IMR-90 (cell line): Measurements from ENCODE around the gene TMEM127. TPM values are rescaled to one million over a fixed set of nuclear protein-coding genes. Genes with fewer than 3 reads are reported as not detected.

Source experiments
- ATAC-seq: fragments of 200-7000 bp; cut with Tn5 transposase; 2 replicates; pipeline ENCODE4 v1.9.1; 2020; ENCODE audit warnings: low read depth, mild to moderate bottlenecking, moderate library complexity
- BruUV-seq: library from RNA; stranded (reverse); fragments of 400-500 nt; replicated peaks from 2 replicates; lab custom pipeline; 2021; lab: Mats Ljungman, UMichigan
- CTCF ChIA-PET: fragments of 300-600 bp; formaldehyde crosslinking; extraction: SDS; loops from one replicate; lab custom pipeline; 2021; ENCODE audit warnings: antibody characterized with exemption; lab: Yijun Ruan, JAX
- POLR2A ChIA-PET: fragments of 300-600 bp; sonication (Branson Sonifier 250); formaldehyde crosslinking; loops from one replicate; lab custom pipeline; 2022; ENCODE audit warnings: antibody characterized with exemption; ENCODE audit not compliant: unreplicated experiment; lab: Charles Lee
- DNase-seq: peaks from one replicate; pipeline ENCODE4 v3.0.0; 2013
- H2AFZ ChIP-seq: replicated peaks from 2 replicates; pipeline ENCODE3; 2013; ENCODE audit warnings: low read length, mild to moderate bottlenecking; ENCODE audit not compliant: poor library complexity
- H2AK5ac ChIP-seq: 2 replicates; pipeline ENCODE4 v1.6.1; 2013; ENCODE audit warnings: low read depth, low read length, inconsistent platforms
- H2AK9ac ChIP-seq: replicated peaks from 2 replicates; pipeline ENCODE3; 2013; ENCODE audit warnings: mild to moderate bottlenecking, low read depth, low read length, moderate library complexity; ENCODE audit not compliant: poor library complexity
- H2BK120ac ChIP-seq: 2 replicates; pipeline ENCODE4 v1.6.1; 2013; ENCODE audit warnings: low read depth, low read length, inconsistent platforms
- H2BK15ac ChIP-seq: 3 replicates; pipeline ENCODE4 v1.6.1; 2013; ENCODE audit warnings: low read depth, low read length, inconsistent platforms
- H2BK20ac ChIP-seq: 2 replicates; pipeline ENCODE4 v1.6.1; 2013; ENCODE audit warnings: low read depth, mild to moderate bottlenecking, inconsistent platforms, low read length, moderate library complexity
- H2BK5ac ChIP-seq: 2 replicates; pipeline ENCODE4 v1.6.1; 2013; ENCODE audit warnings: mild to moderate bottlenecking, low read depth, low read length, inconsistent platforms; ENCODE audit not compliant: poor library complexity, severe bottlenecking
- H3K14ac ChIP-seq: replicated peaks from 2 replicates; pipeline ENCODE4 v1.6.1; 2013; ENCODE audit warnings: low read depth, low read length, inconsistent platforms
- H3K18ac ChIP-seq: 2 replicates; pipeline ENCODE4 v1.6.1; 2013; ENCODE audit warnings: low read depth, low read length, control low read depth
- H3K23ac ChIP-seq: 2 replicates; pipeline ENCODE4 v1.6.1; 2013; ENCODE audit warnings: low read depth, low read length, inconsistent platforms
- H3K27ac ChIP-seq: 2 replicates; pipeline ENCODE4 v1.5.1; 2013; ENCODE audit warnings: mild to moderate bottlenecking, control low read depth, low read length; ENCODE audit not compliant: insufficient read depth
- H3K27me3 ChIP-seq: 2 replicates; pipeline ENCODE4 v1.6.1; 2013; ENCODE audit warnings: low read length; ENCODE audit not compliant: control insufficient read depth, insufficient read depth
- H3K36me3 ChIP-seq: 2 replicates; pipeline ENCODE4 v1.6.1; 2013; ENCODE audit warnings: low read length, mixed read lengths; ENCODE audit not compliant: control insufficient read depth, insufficient read depth
- H3K4ac ChIP-seq: 2 replicates; pipeline ENCODE4 v1.6.1; 2013; ENCODE audit warnings: low read depth, low read length, inconsistent platforms
- H3K4me1 ChIP-seq: 2 replicates; pipeline ENCODE4 v1.6.1; 2013; ENCODE audit warnings: low read length, mixed read lengths; ENCODE audit not compliant: control insufficient read depth, insufficient read depth
- H3K4me2 ChIP-seq: 2 replicates; pipeline ENCODE4 v1.6.1; 2013; ENCODE audit warnings: low read depth, mild to moderate bottlenecking, control low read depth, low read length, moderate library complexity
- H3K4me3 ChIP-seq: 2 replicates; pipeline ENCODE4 v1.5.1; 2013; ENCODE audit warnings: low read depth, mild to moderate bottlenecking, control low read depth, low read length, moderate library complexity; ENCODE audit not compliant: insufficient read depth
- H3K56ac ChIP-seq: 2 replicates; pipeline ENCODE4 v1.6.1; 2013; ENCODE audit warnings: low read length, inconsistent platforms; ENCODE audit not compliant: insufficient read depth; ENCODE audit errors: extremely low read depth
- H3K79me1 ChIP-seq, 2 experiments: 2 replicates each; pipeline ENCODE4 v1.6.1; 2013; ENCODE audit warnings: low read length in 2 of 2, inconsistent platforms in 1 of 2, low read depth in 1 of 2
- H3K9ac ChIP-seq: 2 replicates; pipeline ENCODE4 v1.6.1; 2013; ENCODE audit warnings: low read depth, low read length, control low read depth
- H3K9me1 ChIP-seq: 2 replicates; pipeline ENCODE4 v1.6.1; 2013; ENCODE audit warnings: low read length, inconsistent platforms; ENCODE audit not compliant: insufficient read depth
- H3K9me3 ChIP-seq: 2 replicates; pipeline ENCODE4 v1.6.1; 2013; ENCODE audit warnings: low read length; ENCODE audit not compliant: control insufficient read depth, insufficient read depth
- H4K20me1 ChIP-seq: 2 replicates; pipeline ENCODE4 v1.6.1; 2013; ENCODE audit warnings: low read length, inconsistent platforms; ENCODE audit not compliant: insufficient read depth
- H4K5ac ChIP-seq: 2 replicates; pipeline ENCODE4 v1.6.1; 2013; ENCODE audit warnings: mild to moderate bottlenecking, low read depth, low read length, control low read depth
- H4K8ac ChIP-seq, 2 experiments: 2 replicates each; pipeline ENCODE4 v1.6.1; 2013; ENCODE audit warnings: low read depth in 2 of 2, low read length in 2 of 2, control low read depth in 1 of 2, inconsistent platforms in 1 of 2
- H4K91ac ChIP-seq: 2 replicates; pipeline ENCODE4 v1.6.1; 2013; ENCODE audit warnings: low read depth, low read length, inconsistent platforms; ENCODE audit not compliant: insufficient read depth
- BHLHE40 ChIP-seq: fragments of 150-350 bp; IDR thresholded peaks from 2 replicates; pipeline ENCODE4 v1.6.1; 2016; ENCODE audit warnings: mild to moderate bottlenecking, low read depth, low read length
- CEBPB ChIP-seq: IDR thresholded peaks from 2 replicates; pipeline ENCODE4 v1.6.1; 2012; ENCODE audit warnings: low read depth, low read length, improper control_type of control experiment
- CHD1 ChIP-seq: IDR thresholded peaks from 2 replicates; pipeline ENCODE4 v1.6.1; 2012; ENCODE audit warnings: low read depth, low read length, improper control_type of control experiment
- FOS ChIP-seq: fragments of 150-350 bp; IDR thresholded peaks from 2 replicates; pipeline ENCODE4 v1.6.1; 2016; ENCODE audit warnings: low read depth, low read length
- MAFK ChIP-seq: IDR thresholded peaks from 2 replicates; pipeline ENCODE4 v1.6.1; 2012; ENCODE audit warnings: low read depth, low read length, improper control_type of control experiment
- MAZ ChIP-seq: IDR thresholded peaks from 2 replicates; pipeline ENCODE4 v1.6.1; 2012; ENCODE audit warnings: low read depth, mild to moderate bottlenecking, low read length, improper control_type of control experiment, moderate library complexity, borderline replicate concordance
- MXI1 ChIP-seq: IDR thresholded peaks from 2 replicates; pipeline ENCODE4 v1.6.1; 2012; ENCODE audit warnings: low read depth, mild to moderate bottlenecking, low read length, moderate library complexity, borderline replicate concordance
- NFE2L2 ChIP-seq: fragments of 150-350 bp; IDR thresholded peaks from 2 replicates; pipeline ENCODE4 v1.6.1; 2016; ENCODE audit warnings: low read depth, mild to moderate bottlenecking, low read length
- POLR2A ChIP-seq: IDR thresholded peaks from 2 replicates; pipeline ENCODE4 v1.6.1; 2012; ENCODE audit warnings: mild to moderate bottlenecking, low read depth, low read length
- RAD21 ChIP-seq: IDR thresholded peaks from 2 replicates; pipeline ENCODE4 v1.6.1; 2012; ENCODE audit warnings: low read length, improper control_type of control experiment
- RCOR1 ChIP-seq: IDR thresholded peaks from 2 replicates; pipeline ENCODE4 v1.6.1; 2012; ENCODE audit warnings: mild to moderate bottlenecking, low read length, improper control_type of control experiment; ENCODE audit not compliant: insufficient replicate concordance
- RFX5 ChIP-seq: IDR thresholded peaks from 2 replicates; pipeline ENCODE4 v1.8.0; 2012; ENCODE audit warnings: low read depth, mild to moderate bottlenecking, low read length, moderate library complexity
- SMC3 ChIP-seq: fragments of 150-350 bp; IDR thresholded peaks from 2 replicates; pipeline ENCODE4 v1.6.1; 2016; ENCODE audit warnings: low read depth, mild to moderate bottlenecking, antibody characterized with exemption, low read length, moderate library complexity
- WGBS, 2 experiments: methylation state at CpG; one replicate each; pipeline versions ENCODE4 v1.1.5 to v1.1.7; 2013; ENCODE audit warnings: missing lambda C conversion rate in 2 of 2; ENCODE audit not compliant: insufficient read length in 1 of 2; ENCODE audit errors: extremely low coverage in 2 of 2; 5-methylcytosine and 5-hydroxymethylcytosine counted together
- dilution Hi-C: fragments of 300-500 bp; cut with HindIII; formaldehyde crosslinking; loops from one replicate; pipeline ENCODE4 v1.14.3; 2018; ENCODE audit warnings: low sequenced_read_pairs; ENCODE audit not compliant: unreplicated experiment
- in situ Hi-C: fragments of 300-500 bp; cut with MboI; formaldehyde crosslinking; loops from 3 replicates; pipeline ENCODE4 v1.14.3; 2019; ENCODE audit warnings: low sequenced_read_pairs, inconsistent platforms, mixed read lengths
- intact Hi-C: fragments of 100-400 bp; cut with micrococcal nuclease; formaldehyde crosslinking; loops from 2 replicates; pipeline ENCODE4 v1.10.0; 2022
- polyA plus RNA-seq, 3 experiments: library from polyadenylated mRNA; depleted of rRNA; stranded (reverse); fragments of >200 nt; gene quantifications; 2 replicates each; pipeline ENCODE4 v1.2.3, GENCODE V29; 2012; ENCODE audit warnings: low replicate concordance in 1 of 3
- total RNA-seq: library from RNA; depleted of rRNA; stranded (reverse); fragments of >200 nt; gene quantifications from 2 replicates; pipeline ENCODE4 v1.2.3, GENCODE V29; 2012
- TF ChIP-seq, protein P1 (sequence below): conservative IDR thresholded peaks from 2 replicates; pipeline ENCODE4 v1.5.1; 2012; ENCODE audit warnings: mild to moderate bottlenecking, low read depth, low read length, improper control_type of control experiment
- TF ChIP-seq, protein P2 (sequence below): fragments of 150-350 bp; IDR thresholded peaks from 2 replicates; pipeline ENCODE4 v1.6.1; 2017; ENCODE audit warnings: mild to moderate bottlenecking, antibody characterized with exemption, low read length, low read depth
- TF ChIP-seq, protein P3 (sequence below): fragments of 150-350 bp; IDR thresholded peaks from 2 replicates; pipeline ENCODE4 v1.6.1; 2016; ENCODE audit warnings: low read depth, mild to moderate bottlenecking, low read length, moderate library complexity, borderline replicate concordance

Gene TMEM127
- total and polyA plus RNA-seq, 2 of the 4 experiments (the other 2 are of a cell fraction) = 35.7 to 47.6 TPM

DNA sequence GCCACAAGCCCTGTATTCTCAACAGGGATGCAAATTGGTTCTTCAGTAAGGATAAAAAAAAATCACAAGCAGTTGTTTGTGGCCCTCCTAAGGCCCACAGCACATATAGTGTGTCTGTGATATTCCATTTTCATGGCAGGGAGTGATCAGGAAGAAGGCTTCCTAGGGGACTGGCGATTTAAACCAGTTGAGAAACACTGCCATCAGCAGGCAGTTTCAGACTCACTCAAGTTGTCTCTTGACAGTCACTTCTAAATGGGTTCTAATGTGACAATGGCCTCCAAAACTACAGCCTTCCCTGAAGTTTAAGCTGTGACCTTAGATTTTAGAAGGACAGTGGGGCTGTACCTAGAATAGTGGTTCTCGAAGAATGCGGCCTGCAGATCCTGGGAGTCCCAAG lies 6.2 kb upstream of the TMEM127 start:
- H3K14ac ChIP-seq = no peak overlapping the region
- no peak overlapping the region for H3K23ac ChIP-seq
- H4K5ac ChIP-seq = no peak overlapping the region
- no peak overlapping the region for H2BK20ac ChIP-seq
- H4K8ac ChIP-seq = no peak overlapping the region
- dilution Hi-C loops (no loop called here), in situ Hi-C loops (loop anchor here (25.0 kb wide), 1 partner anchor 260 kb away; no protein-coding TSS in a partner anchor), intact Hi-C loops (no loop called here)
- H3K27ac ChIP-seq = no peak overlapping the region
- no peaks in the 10 kb centered on the region for H3K9me3 ChIP-seq
- H3K27me3 ChIP-seq = no peaks in the 10 kb centered on the region
- no peak overlapping the region for H3K9ac ChIP-seq
- H2AK9ac ChIP-seq = no peak overlapping the region
- no peak overlapping the region for H3K18ac ChIP-seq
- H3K36me3 ChIP-seq = peaks cover 47% of the 10 kb centered on the region
- H2AK5ac ChIP-seq = no peak overlapping the region
- no peak for ATAC-seq
- no peak overlapping the region for H4K91ac ChIP-seq
- H4K20me1 ChIP-seq = peaks cover 10% of the 10 kb centered on the region; the same call in 1 of the 2 replicates
- H2BK120ac ChIP-seq = no peak overlapping the region
- ChIA-PET CTCF (no interaction called here), POLR2A (no interaction called here)
- no TSS peak for BruUV-seq
- no peak overlapping the region for H3K4me2 ChIP-seq
- H3K4me3 ChIP-seq = no peak overlapping the region
- H3K4me1 ChIP-seq = peaks cover 3% of the 10 kb centered on the region; the same call in 1 of the 2 replicates
- H3K56ac ChIP-seq = no peak overlapping the region
- DNase-seq = no peak
- peaks cover 18 to 32% of the 10 kb centered on the region in 2 experiments for H3K79me1 ChIP-seq
- H2BK5ac ChIP-seq = no peak overlapping the region
- H3K9me1 ChIP-seq = 0 out of 2 replicates have a peak, but pooled peaks cover 3% of the 10 kb centered on the region
- no peak overlapping the region for H3K4ac ChIP-seq
- H2BK15ac ChIP-seq = no peak overlapping the region
- H2AFZ ChIP-seq = no peak overlapping the region
- WGBS, 2 experiments = 100% methylated on average over 2 of the region's 3 CpGs; no CpG with 5 or more reads in 1 of the 2 experiments
- TF ChIP-seq, protein P1, sequence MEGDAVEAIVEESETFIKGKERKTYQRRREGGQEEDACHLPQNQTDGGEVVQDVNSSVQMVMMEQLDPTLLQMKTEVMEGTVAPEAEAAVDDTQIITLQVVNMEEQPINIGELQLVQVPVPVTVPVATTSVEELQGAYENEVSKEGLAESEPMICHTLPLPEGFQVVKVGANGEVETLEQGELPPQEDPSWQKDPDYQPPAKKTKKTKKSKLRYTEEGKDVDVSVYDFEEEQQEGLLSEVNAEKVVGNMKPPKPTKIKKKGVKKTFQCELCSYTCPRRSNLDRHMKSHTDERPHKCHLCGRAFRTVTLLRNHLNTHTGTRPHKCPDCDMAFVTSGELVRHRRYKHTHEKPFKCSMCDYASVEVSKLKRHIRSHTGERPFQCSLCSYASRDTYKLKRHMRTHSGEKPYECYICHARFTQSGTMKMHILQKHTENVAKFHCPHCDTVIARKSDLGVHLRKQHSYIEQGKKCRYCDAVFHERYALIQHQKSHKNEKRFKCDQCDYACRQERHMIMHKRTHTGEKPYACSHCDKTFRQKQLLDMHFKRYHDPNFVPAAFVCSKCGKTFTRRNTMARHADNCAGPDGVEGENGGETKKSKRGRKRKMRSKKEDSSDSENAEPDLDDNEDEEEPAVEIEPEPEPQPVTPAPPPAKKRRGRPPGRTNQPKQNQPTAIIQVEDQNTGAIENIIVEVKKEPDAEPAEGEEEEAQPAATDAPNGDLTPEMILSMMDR = no peak
- TF ChIP-seq BHLHE40 (no peak), POLR2A (no peak), RFX5 (no peak), MAZ (no peak), FOS (no peak), CEBPB (no peak), CHD1 (no peak), RCOR1 (no peak), SMC3 (no peak), MAFK (no peak), RAD21 (no peak), MXI1 (no peak), NFE2L2 (no peak)
- TF ChIP-seq, protein P2, sequence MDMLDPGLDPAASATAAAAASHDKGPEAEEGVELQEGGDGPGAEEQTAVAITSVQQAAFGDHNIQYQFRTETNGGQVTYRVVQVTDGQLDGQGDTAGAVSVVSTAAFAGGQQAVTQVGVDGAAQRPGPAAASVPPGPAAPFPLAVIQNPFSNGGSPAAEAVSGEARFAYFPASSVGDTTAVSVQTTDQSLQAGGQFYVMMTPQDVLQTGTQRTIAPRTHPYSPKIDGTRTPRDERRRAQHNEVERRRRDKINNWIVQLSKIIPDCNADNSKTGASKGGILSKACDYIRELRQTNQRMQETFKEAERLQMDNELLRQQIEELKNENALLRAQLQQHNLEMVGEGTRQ = no peak
- TF ChIP-seq, protein P3, sequence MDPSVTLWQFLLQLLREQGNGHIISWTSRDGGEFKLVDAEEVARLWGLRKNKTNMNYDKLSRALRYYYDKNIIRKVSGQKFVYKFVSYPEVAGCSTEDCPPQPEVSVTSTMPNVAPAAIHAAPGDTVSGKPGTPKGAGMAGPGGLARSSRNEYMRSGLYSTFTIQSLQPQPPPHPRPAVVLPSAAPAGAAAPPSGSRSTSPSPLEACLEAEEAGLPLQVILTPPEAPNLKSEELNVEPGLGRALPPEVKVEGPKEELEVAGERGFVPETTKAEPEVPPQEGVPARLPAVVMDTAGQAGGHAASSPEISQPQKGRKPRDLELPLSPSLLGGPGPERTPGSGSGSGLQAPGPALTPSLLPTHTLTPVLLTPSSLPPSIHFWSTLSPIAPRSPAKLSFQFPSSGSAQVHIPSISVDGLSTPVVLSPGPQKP = no peak
